MCF 10A (cell line): ENCODE measurements around the gene PHF19. TPM values are rescaled to one million over a fixed set of nuclear protein-coding genes. Genes with fewer than 3 reads are reported as not detected.

Experiments used
- BruUV-seq: library from RNA; stranded (reverse); fragments of 400-500 nt; replicated peaks from 2 replicates; lab custom pipeline; 2021; lab: Mats Ljungman, UMichigan
- CTCF ChIA-PET: fragments of 300-600 bp; sonication (Branson Sonifier 250); formaldehyde crosslinking; extraction: SDS; loops from one replicate; lab custom pipeline; 2021; ENCODE audit warnings: antibody characterized with exemption, inconsistent platforms; lab: Yijun Ruan, JAX
- POLR2A ChIA-PET: fragments of 300-600, 350-650 bp; sonication (Branson Sonifier 250); formaldehyde crosslinking; extraction: SDS; loops from one replicate; lab custom pipeline; 2020; ENCODE audit warnings: antibody characterized with exemption, inconsistent platforms; lab: Yijun Ruan, JAX
- DNase-seq: peaks from one replicate; pipeline ENCODE4 v3.0.0-alpha.2; 2018; ENCODE audit not compliant: unreplicated experiment
- H3K27ac Mint-ChIP-seq: one replicate; pipeline ENCODE4 v1.8.0; 2022; ENCODE audit warnings: mild to moderate bottlenecking, low read depth, mixed read lengths; ENCODE audit not compliant: unreplicated experiment
- H3K27me3 Mint-ChIP-seq: one replicate; pipeline ENCODE4 v1.8.0; 2022; ENCODE audit warnings: mixed read lengths; ENCODE audit not compliant: insufficient read depth, unreplicated experiment
- H3K36me3 Mint-ChIP-seq: one replicate; pipeline ENCODE4 v1.8.0; 2022; ENCODE audit warnings: mild to moderate bottlenecking, moderate library complexity, mixed read lengths; ENCODE audit not compliant: insufficient read depth, unreplicated experiment
- H3K4me1 Mint-ChIP-seq: one replicate; pipeline ENCODE4 v1.8.0; 2022; ENCODE audit warnings: mixed read lengths; ENCODE audit not compliant: insufficient read depth, unreplicated experiment
- H3K4me3 Mint-ChIP-seq: one replicate; pipeline ENCODE4 v1.8.0; 2022; ENCODE audit warnings: mild to moderate bottlenecking, moderate library complexity, mixed read lengths; ENCODE audit not compliant: unreplicated experiment
- H3K9me3 Mint-ChIP-seq: one replicate; pipeline ENCODE4 v1.8.0; 2022; ENCODE audit warnings: mixed read lengths; ENCODE audit not compliant: unreplicated experiment
- intact Hi-C: fragments of 100-400 bp; cut with micrococcal nuclease; formaldehyde crosslinking; loops from 2 replicates; pipeline ENCODE4 v1.14.1; 2022
- total RNA-seq: library from RNA; stranded (reverse); gene quantifications from 2 replicates; pipeline ENCODE4 v1.2.3, GENCODE V29; 2022
- TF ChIP-seq, protein P1 (sequence below): fragments of 200-600 bp; IDR thresholded peaks from one replicate; pipeline ENCODE4 v1.8.0; 2022; ENCODE audit warnings: antibody characterized with exemption, mild to moderate bottlenecking; ENCODE audit not compliant: unreplicated experiment

Gene PHF19
- total RNA-seq, 1 experiment from 2014 or later, result 61.0 TPM

DNA sequence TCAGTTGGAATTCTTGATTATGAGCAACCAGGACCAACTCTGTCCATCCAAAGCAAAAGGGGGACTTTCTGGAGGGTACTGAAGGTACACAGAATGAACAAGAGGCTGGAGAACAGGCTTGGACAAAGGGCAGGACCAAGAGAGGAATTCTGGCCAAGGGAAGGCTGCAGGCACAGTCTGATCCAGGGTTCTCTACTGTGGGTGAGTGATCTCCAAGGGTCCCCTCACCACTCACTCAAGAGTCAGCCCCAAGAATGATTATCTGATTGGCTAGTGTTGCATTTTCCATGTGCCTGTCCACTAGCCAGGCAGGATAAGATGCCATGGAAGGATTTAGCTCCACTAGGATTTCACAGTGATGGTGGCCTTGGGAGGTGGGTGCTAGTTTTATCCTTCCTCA is 11.6 kb upstream of the PHF19 start:
- Mint-ChIP-seq H3K4me3 (no peak overlapping the region), H3K4me1 (peaks cover 12% of the 10 kb centered on the region), H3K9me3 (no peaks in the 10 kb centered on the region), H3K27ac (no peak overlapping the region), H3K36me3 (no peaks in the 10 kb centered on the region), H3K27me3 (no peaks in the 10 kb centered on the region)
- intact Hi-C loops, result no loop called here
- no TSS peak for BruUV-seq
- DNase-seq, result no peak
- ChIA-PET POLR2A (no interaction called here), CTCF (interaction anchor here (1.0 kb wide), 1 partner anchor 48 kb away, joined by 5 read pairs; no protein-coding TSS in a partner anchor)
- TF ChIP-seq, protein P1, sequence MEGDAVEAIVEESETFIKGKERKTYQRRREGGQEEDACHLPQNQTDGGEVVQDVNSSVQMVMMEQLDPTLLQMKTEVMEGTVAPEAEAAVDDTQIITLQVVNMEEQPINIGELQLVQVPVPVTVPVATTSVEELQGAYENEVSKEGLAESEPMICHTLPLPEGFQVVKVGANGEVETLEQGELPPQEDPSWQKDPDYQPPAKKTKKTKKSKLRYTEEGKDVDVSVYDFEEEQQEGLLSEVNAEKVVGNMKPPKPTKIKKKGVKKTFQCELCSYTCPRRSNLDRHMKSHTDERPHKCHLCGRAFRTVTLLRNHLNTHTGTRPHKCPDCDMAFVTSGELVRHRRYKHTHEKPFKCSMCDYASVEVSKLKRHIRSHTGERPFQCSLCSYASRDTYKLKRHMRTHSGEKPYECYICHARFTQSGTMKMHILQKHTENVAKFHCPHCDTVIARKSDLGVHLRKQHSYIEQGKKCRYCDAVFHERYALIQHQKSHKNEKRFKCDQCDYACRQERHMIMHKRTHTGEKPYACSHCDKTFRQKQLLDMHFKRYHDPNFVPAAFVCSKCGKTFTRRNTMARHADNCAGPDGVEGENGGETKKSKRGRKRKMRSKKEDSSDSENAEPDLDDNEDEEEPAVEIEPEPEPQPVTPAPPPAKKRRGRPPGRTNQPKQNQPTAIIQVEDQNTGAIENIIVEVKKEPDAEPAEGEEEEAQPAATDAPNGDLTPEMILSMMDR, result no peak

DNA sequence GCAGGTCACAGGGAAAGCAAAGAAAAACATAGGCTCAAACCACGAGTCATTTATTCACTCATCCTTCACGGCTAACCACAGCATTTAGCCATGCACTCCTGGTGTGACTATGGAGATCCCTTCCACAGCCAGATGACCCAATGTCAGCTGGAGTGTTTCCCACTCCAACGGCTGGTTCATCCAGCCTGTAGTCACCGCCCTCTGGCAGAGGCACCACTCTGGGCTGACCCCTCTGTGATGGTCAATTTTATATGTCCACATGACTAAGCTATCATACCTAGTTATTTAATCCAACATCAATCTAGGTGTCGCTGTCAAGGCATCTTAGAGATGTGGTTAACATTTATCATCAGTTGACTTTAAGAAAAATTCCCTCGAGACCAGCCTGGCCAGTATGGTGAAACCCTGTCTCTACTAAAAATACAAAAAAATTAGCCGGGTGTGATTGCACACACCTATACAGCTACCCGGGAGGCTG is 9.5 kb upstream of the PHF19 start:
- Mint-ChIP-seq H3K4me1 (no peaks in the 10 kb centered on the region), H3K36me3 (no peaks in the 10 kb centered on the region), H3K9me3 (no peaks in the 10 kb centered on the region), H3K27me3 (no peaks in the 10 kb centered on the region), H3K27ac (no peak overlapping the region), H3K4me3 (no peak overlapping the region)
- TF ChIP-seq, protein P1, result no peak
- POLR2A ChIA-PET, result interaction anchor here (1.3 kb wide), 1 partner anchor 93 kb away, joined by 3 read pairs; the partner anchor contains the start of gene FBXW2
- DNase-seq, result peak; percentile 29
- CTCF ChIA-PET, result interaction anchor here (1.2 to 4.3 kb wide), 2 partner anchors 17 to 50 kb away, joined by 3 to 17 read pairs; no protein-coding TSS in a partner anchor
- intact Hi-C loops, result no loop called here
- BruUV-seq, result no TSS peak

DNA sequence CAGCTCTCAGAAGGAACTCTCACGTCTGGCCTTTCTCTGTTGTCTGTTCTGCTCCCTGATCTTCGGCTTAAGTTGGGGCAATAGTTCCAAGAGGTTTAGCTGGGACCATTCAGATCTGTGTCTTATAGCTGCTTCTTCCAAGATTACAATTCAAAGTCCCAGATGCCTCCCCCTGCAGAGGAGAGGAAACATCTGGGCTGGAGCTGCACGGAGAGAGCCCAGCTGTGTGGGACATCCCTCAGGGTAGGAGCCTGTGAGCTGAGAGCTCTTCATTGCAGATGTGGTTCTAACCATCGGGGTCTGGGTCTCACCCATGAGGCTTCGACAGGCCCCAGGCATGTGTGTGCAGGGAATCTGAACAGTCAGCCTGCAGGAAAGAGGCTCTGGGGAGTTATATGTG is 9.0 kb upstream of the PHF19 start:
- CTCF ChIA-PET, result interaction anchor here (1.2 to 4.3 kb wide), 2 partner anchors 16 to 51 kb away, joined by 3 to 17 read pairs; no protein-coding TSS in a partner anchor
- H3K4me1 Mint-ChIP-seq, result no peaks in the 10 kb centered on the region
- POLR2A ChIA-PET, result interaction anchor here (1.0 to 1.3 kb wide), 2 partner anchors 13 to 92 kb away, joined by 3 read pairs; partner anchors contain the start of gene FBXW2

GRCh38 chr9:120885457-120885856 is 8.5 kb upstream of the PHF19 start:
- no peak for DNase-seq
- Mint-ChIP-seq H3K27ac (no peak overlapping the region), H3K4me3 (no peak overlapping the region), H3K9me3 (no peaks in the 10 kb centered on the region), H3K36me3 (no peaks in the 10 kb centered on the region), H3K27me3 (no peaks in the 10 kb centered on the region), H3K4me1 (no peaks in the 10 kb centered on the region)
- POLR2A ChIA-PET, result interaction anchor here (1.0 to 1.3 kb wide), 2 partner anchors 12 to 92 kb away, joined by 3 read pairs; partner anchors contain the start of gene FBXW2
- CTCF ChIA-PET, result interaction anchor here (1.2 to 4.3 kb wide), 2 partner anchors 16 to 52 kb away, joined by 3 to 17 read pairs; no protein-coding TSS in a partner anchor
- BruUV-seq, result no TSS peak
- TF ChIP-seq, protein P1, result no peak
- intact Hi-C loops, result no loop called here

More for the DNA sequence above, 9.0 kb upstream of the PHF19 start:
- no TSS peak for BruUV-seq
- DNase-seq, result no peak
- Mint-ChIP-seq H3K4me3 (no peak overlapping the region), H3K9me3 (no peaks in the 10 kb centered on the region), H3K36me3 (no peaks in the 10 kb centered on the region), H3K27ac (no peak overlapping the region), H3K27me3 (no peaks in the 10 kb centered on the region)
- intact Hi-C loops, result no loop called here
- TF ChIP-seq, protein P1, result no peak
